Measurements from ENCODE around the gene CA12. TPM values are rescaled to one million over a fixed set of nuclear protein-coding genes. Genes with fewer than 3 reads are reported as not detected.
"Not testable (repeated sequence)": the region's sequence is repeated elsewhere in the genome, so short reads cannot be mapped to it uniquely, and the experiment has no call there.

Gene CA12
- 5.0 and 5.2 TPM in 2 replicates for total RNA-seq (2014; rRNA removed; shearing (Covaris generic))

GRCh38 chr15:63381301-63382204 lies at the start of gene CA12:
Gene CA12, minus strand, starts transcription at chr15:63381846. Its CDS starts 126 bp downstream, at chr15:63381720.
- peak; percentile 50 for DNase-seq (ENCODE audit: low read depth)

DNA sequence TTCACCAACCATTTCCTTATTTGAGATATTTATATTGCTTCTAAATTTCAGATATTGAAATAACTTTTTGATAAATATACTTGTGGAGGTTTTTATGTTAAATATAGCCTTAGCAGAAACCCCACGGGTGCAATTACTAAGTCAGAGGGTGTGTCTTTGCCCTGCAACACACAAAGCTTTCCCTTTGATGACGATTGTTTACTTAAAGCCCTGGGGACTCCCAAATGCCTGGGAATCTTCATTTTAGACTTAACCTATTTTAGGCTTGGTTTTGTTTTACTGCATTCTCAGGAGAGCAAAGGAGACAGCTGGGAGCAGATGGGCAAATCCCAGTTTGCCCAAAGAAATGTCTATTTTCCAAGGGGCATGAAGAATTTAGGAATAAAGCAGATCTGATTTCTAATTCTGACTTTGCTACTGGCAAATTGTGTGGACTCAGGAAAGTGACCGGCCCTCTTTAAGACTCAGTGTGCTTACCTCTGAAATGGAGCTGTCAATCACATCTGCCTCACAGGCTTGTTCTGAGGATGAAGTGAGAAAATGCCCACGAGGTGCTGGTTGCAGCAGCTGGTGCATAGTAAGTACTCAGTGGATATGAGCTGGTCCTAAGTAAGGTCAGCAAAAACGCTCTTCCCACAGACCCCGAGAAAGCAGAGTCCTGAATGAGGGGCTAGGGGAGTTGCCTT lies 49.3 kb upstream of the CA12 start:
- no peak for DNase-seq (ENCODE audit: low read depth)

- DNase-seq (ENCODE audit: low read depth), result no peak
Measured at GRCh38 chr15:63426552-63426951, 44.9 kb upstream of the CA12 start.

- no peak for DNase-seq (ENCODE audit: low read depth)
Measured at GRCh38 chr15:63425426-63425985, 43.9 kb upstream of the CA12 start.

DNA sequence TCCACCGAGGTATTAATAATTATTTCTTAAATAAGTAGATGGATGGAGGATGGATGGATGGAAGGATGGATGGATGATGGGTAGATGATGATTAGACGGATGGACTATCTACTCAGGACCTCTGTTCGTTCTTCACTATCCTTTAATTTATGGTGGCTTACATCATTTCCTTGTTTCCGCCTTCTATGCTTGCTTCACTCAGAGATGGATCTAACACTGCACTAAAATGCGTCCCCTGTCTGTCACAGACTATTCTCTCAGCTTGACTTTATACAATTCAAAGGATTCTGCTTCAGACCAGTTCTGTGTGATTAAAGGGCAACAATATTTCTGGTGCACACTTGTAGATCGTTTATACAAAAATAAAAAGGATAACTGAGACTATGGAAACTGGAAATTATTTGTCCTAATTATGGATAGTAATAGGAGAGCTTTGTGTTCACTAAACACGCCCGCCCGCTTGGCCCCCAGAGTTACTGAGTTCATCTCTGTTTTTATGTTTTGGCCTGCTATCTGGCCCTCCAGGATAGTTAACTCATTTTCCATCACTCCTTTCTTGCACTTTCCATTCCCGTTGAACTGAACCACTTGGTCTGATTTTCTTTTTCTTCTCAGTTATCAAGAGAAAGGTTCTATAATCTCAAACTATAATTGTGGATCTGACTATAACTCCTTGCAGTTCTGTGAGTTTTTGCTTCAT lies 41.4 kb upstream of the CA12 start:
- no peak for DNase-seq (ENCODE audit: low read depth)

DNA sequence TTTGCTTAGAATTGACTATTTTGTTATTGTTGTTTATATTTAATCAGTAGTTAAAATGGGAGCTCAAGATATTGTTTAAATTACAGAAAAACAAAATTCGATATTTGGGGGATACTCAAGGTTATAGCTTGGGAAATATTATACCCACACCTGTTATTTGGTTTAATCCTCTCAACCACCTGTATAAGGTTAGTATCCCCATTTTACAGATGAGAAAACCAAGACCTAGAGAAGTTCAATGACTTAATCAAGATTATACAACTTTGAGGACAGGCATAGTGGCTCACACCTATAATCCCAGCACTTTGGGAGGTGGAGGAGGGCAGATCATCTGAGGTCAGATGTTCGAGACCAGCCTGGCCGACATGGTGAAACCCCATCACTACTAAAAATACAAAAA lies 39.8 kb upstream of the CA12 start:
- no peak for DNase-seq (ENCODE audit: low read depth)

DNA sequence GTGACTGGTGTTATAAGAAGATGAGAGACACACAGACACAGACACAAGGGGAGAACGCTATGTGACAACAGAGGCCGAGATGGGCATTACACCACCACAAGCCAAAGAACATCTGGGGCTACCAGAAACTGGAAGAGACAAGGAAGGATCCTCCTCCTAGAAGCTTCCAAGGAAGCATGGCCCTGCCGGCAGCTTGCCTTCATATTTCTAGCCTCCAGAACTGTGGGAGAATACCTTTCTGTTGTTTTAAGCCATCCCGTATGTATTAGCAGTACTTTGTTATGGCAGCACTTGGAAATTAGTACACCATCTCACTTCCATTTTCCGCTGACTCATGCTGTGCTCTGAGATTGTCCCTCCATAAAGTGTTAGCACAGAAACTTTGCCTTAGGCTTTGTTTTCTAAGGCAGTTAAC lies 38.7 kb upstream of the CA12 start:
- DNase-seq (ENCODE audit: low read depth), result peak; percentile 11

- DNase-seq (ENCODE audit: low read depth), result no peak
Measured at GRCh38 chr15:63418811-63419210, 37.2 kb upstream of the CA12 start.

DNA sequence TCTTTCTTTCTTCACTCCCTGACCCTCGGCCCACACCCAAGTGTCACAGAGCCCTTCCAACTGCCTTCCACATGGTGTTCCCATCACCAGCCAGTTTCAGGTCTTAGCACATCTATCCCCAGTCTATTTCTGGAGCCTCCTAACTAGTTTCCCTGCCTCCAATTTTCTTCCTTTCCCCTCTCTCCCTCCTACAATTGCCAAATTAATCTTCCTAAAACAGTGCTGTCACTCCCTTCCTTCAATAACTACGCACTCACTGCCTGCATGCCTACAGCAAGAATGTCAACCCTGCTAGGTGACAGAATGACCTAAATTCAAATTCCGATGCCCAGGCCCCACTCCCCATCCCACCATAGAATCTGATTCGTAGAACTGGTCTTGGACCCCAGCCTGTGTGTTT lies 36.1 kb upstream of the CA12 start:
- DNase-seq (ENCODE audit: low read depth), result no peak

DNA sequence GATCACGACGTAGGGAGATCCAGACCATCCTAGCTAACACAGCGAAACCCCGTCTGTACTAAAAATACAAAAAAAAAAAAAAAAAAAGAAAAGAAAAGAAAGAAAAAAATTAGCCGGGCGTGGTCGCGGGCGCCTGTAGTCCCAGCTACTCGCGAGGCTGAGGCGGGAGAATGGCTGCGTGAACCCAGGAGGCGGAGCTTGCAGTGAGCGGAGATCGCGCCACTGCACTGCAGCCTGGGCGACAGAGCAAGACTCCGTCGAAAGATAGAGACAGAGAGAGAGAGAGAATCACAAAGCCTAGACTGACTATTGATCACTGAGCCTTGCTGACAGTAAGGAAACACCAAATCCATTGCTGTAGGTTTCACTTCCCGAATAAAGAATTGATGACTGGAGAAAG lies 35.6 kb upstream of the CA12 start:
- DNase-seq (ENCODE audit: low read depth), result not testable (repeated sequence)

DNA sequence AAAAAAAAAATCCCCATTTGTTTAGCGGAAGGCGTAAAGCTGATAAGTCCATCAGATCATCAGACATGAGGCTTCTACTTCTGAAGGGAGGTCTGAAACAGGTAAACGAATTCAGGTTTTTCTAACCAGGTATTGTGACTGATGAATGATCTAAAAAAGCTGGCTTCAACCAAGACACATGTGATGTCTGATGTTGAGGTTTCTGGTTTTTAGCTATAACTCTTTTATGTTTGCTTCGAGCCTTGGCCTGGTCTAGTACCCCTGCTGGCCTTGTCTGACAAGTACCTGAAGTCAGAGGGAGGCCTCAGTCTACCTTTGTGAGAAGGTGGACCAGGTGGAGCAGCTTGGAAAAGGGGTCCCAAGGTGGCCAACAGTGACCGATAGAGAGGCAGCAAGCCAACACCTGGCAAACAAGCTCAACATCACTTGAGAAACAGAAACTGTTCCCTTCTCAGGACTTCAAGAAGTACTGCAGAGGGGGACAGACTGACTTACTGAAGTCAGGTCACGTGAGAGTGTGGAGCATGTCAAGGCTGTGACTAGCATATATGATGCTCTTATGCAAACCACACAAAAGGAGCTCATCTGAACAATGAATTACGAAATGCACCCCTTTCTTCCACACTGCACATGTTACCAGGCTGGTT lies 33.0 kb upstream of the CA12 start:
- DNase-seq (ENCODE audit: low read depth), result no peak

DNA sequence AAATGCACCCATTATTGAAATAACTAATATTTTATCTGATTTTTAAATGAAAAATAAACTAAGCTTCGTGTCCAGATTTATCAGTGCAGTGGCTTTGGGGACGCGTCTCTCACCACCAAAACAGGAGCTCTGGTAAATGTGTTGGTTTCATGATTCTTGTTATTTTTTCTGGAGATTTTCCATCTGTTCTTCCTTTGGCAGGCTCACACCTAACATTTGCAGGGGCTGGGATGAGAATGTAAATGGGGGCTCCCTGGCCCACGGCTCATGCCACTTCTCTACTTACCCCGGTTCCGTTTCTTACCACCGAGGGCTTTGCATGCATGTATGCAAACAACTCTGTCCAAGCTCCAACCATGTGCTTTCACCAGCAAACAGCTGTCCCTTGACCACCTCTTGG lies 30.9 kb upstream of the CA12 start:
- DNase-seq (ENCODE audit: low read depth), result no peak

GRCh38 chr15:63411866-63412265 lies 30.2 kb upstream of the CA12 start:
- DNase-seq (ENCODE audit: low read depth), result no peak

DNA sequence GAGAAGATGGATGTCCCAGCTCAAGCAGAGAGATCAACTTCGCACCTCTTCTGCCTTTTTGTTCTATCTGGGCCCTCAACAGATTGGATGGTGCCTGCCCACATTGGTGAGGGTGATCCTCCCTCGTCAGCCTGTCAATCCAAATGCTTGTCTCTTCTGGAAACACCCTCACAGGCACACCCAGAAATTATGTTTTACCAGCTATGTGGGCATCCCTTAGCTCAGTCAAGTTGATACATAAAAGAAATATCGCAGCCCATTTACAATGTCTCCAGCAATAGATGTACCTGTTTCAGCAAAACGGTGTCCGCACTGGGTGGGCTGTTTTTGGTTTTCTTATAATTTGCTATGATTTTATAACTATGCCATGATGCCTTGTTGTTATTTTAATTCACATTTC lies 27.5 kb upstream of the CA12 start:
- no peak for DNase-seq (ENCODE audit: low read depth)

DNA sequence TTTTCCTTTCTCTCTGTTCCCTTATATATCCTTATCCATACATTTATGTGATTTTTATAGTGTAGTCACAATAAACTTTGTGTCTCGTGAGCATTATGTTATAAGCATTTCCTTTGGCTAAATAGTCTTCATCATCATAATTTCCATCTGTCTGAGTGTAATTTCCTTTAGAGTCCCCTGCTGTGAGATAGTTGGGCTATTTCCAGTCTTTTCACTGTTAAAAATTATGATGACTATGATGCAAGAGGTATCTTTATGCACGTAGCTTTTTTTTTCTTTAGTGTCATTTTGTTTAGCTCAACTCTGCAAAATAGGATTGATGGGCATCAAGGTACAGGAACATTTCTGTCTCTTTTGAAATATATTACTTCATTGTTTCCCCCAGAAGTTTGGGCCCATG lies 26.9 kb upstream of the CA12 start:
- DNase-seq (ENCODE audit: low read depth), result no peak

GRCh38 chr15:63407612-63408011 lies 26.0 kb upstream of the CA12 start:
- DNase-seq (ENCODE audit: low read depth), result peak; percentile 57

- no peak for DNase-seq (ENCODE audit: low read depth)
Measured at GRCh38 chr15:63405683-63406390, 24.2 kb upstream of the CA12 start.

DNA sequence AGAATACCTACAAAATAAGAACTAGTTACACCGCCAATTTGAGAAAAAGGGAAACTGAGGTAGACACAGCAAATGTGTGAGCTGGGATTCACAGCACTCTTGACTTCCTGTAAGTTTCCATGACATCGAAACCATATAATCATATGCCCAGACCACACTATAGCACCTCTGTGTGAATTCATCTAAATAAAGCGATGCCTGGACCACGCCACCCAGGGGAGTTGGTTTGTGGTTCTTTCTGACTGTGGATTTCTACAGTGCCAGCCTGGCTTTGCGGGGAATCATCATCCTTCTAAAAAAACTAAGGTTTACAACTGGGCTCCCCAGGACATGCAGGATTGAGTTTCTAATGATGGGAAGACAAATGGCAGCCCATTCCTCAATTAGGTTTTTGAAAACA lies 23.5 kb upstream of the CA12 start:
- DNase-seq (ENCODE audit: low read depth), result peak; percentile 21

- DNase-seq (ENCODE audit: low read depth), result no peak
Measured at GRCh38 chr15:63403254-63403945, 21.8 kb upstream of the CA12 start.

GRCh38 chr15:63402498-63403253 lies 21.0 kb upstream of the CA12 start:
- peak; percentile 25 for DNase-seq (ENCODE audit: low read depth)
